GM12874 (cell line): ENCODE data around the gene FBXL13.
A peak's percentile ranks its signal among the peaks of the same experiment; 100 is the strongest.

Experiments used
- TF ChIP-seq, protein P1 (sequence below): IDR thresholded peaks from 2 replicates; pipeline ENCODE4 v1.5.1; 2011; ENCODE audit warnings: low read depth, mild to moderate bottlenecking, control low read depth, low read length, moderate library complexity; ENCODE audit not compliant: insufficient read depth

Gene FBXL13

DNA sequence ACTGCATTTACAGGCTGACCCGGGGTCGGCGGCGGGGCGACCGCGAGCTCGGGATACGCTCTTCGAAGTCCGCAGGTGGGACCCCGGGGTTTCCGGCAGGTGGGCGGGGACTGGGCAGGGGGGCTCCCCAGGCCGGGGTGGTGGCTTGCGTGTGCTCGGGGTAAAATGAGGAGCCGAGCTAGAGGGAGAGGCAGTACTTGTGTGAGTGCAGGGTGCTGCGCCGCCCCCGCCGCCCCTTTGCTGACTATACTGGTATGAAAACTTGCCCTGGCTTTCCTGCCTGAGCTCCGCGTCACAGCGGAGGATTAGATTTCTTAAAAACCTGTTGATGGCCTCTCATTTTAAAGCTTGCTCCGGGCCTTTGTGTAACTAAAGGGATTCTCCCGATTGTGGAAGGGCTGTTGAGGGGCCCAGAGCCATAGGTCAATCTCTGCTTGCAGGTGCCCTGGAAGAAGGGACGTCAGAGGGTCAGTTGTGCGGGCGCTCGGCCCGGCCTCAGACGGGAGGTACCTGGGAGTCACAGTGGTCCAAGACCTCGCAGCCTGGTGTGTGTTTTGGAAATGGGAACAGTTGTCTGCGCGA lies 832 bp upstream of the FBXL13 start:
- TF ChIP-seq, protein P1, sequence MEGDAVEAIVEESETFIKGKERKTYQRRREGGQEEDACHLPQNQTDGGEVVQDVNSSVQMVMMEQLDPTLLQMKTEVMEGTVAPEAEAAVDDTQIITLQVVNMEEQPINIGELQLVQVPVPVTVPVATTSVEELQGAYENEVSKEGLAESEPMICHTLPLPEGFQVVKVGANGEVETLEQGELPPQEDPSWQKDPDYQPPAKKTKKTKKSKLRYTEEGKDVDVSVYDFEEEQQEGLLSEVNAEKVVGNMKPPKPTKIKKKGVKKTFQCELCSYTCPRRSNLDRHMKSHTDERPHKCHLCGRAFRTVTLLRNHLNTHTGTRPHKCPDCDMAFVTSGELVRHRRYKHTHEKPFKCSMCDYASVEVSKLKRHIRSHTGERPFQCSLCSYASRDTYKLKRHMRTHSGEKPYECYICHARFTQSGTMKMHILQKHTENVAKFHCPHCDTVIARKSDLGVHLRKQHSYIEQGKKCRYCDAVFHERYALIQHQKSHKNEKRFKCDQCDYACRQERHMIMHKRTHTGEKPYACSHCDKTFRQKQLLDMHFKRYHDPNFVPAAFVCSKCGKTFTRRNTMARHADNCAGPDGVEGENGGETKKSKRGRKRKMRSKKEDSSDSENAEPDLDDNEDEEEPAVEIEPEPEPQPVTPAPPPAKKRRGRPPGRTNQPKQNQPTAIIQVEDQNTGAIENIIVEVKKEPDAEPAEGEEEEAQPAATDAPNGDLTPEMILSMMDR, result no peak

DNA sequence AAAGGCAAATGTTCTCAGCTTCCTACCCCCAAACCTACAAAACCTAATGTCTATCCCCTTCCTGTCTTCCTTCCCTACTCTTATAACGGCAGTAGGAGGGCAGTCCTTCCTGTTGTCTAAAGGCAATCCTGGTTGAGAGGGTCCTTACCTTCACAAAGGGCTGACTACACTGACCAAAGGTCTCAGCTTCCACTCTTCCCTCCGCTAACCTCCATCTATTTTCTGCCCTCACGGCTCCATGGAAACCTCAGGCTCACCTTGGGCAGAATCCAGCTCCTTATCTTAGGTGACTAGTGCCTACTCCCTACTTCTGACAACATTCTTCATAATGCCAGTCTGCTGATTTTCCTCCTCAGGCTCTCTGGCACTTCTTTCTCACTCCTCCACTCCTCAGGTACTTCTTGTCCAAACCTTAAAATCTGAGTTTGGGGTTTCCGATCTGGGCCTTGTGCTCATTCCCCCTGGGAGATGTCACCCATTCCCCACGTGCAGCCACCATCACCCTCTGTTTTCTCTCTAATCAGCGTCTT lies 542 bp downstream of the FBXL13 start:
- TF ChIP-seq, protein P1, result no peak

DNA sequence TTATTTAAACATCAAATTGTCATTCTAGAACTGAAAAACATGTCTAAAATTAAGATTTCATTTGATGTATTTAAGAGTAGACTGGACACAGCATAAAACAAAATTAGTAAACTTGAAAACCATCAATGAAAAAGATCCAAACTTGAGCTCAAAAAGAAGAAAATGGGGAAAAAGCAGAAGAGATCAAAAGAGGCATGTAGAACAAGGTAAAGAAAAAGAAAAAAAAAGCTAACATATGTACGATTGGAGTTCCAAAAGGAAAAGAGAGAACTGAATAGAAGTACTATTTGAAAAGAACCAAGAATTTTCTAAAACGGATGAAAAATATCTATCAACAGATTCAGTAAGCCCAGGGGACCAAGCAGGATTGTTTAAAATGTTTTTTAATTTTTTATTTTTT lies 3.6 kb downstream of the FBXL13 start:
- TF ChIP-seq, protein P1, result no peak

DNA sequence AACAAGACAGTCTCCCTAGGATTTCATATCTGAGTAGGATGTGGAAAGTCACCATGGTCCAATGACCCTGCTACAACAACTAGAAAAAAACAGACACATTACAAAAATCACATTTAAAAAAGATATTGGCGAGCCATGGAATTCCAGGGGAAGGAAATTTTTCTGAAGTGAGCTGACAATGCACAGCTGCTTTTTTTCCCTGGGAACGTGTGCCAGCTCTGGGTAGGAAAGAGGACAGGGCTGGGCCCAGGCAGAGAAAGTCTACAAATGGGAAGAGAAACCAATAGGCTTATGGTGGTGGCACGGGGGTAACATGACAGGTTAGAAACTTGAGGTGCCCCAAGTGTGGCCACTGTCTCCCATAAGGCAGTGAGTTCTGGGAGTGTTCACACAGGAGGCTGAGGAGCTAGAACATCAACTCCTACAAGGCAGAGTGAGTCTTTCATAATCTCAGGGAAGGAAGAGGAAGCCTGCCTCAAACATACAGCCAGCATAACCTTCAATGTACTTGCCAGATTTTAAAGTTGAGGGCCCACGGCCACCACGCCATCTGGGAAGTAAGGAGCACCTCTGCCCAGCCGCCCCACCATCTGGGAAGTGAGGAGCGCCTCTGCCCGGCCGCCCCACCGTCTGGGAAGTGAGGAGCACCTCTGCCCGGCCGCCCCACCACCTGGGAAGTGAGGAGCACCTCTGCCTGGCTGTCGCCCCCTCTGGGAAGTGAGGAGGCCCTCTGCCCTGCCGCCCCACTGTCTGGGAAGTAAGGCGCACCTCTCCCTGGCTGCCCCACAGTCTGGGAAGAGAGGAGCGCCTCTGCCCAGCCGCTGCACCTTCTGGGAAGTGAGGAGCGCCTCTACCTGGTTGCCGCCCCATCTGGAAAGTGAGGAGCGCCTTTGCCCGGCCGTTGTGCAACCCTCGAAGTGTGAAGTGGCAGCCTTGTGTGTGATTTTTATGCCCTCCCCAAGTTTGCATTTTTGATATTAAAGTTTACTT lies 5.9 kb downstream of the FBXL13 start:
- TF ChIP-seq, protein P1, result no peak

DNA sequence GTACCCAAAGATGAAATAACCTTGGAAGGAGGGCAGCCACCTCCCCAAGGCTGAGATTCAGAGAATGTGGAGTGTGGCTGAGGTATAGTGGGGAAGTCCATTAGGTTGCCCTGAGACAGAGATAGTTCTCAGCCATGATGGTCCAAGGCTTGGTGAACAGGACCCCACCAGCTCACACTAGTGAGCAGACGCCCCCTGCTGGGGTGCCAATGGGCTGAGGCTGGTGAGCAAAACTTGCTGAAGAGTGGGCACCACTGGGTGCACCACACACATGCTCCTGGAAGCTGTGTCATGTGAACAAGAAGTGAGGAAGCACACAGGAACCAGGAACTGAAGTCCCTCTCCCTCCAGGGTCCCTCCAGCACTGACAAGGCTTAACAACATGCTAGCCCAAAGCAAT lies 8.9 kb downstream of the FBXL13 start:
- TF ChIP-seq, protein P1, result peak; percentile 78

DNA sequence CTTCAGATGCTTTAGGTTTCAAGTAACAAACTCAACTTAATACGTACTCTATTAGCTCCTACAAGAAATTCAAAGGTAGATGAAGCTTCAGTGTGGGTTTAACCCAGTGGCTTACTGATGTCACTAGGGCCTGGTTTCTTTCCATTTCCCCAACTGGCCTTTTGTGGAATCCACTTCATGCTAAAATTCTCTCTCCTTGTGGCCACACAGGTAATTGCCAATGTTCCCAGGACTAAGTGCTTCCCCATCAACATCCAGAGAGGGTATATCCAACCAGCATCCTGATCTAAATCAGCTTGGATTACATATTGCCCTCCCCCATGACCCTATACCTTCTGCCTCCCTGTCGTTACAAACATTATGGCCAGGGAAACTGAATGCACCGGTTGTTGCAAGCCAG lies 10.7 kb downstream of the FBXL13 start:
- TF ChIP-seq, protein P1, result no peak

DNA sequence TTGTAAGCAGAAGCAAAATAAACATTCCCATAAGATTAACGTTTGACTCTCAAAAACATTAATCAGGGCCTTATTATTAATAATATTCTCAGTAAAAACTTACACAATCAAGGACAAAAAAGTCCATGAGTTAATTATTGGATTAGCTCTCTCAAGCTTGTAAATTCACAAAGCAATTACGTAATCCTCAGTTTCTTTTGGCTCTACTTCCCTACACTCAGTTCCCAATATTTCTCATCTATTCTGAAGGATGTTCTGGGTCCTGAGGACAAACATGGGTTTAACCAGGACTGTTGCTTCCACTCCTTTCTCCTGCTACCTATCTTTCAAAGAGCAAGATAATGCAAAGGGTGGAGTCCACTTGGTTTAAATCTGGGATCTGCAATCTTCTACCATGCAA lies 15.1 kb downstream of the FBXL13 start:
- TF ChIP-seq, protein P1, result no peak
